BJ (cell line): ENCODE results near the gene ZYG11B. TPM values are rescaled to one million over a fixed set of nuclear protein-coding genes. Genes with fewer than 3 reads are reported as not detected.
"Not testable (repeated sequence)": the region's sequence is repeated elsewhere in the genome, so short reads cannot be mapped to it uniquely, and the experiment has no call there.

Source experiments
- CTCF ChIA-PET: fragments of 350-600 bp; formaldehyde crosslinking; extraction: SDS; loops from one replicate; lab custom pipeline; 2021; ENCODE audit warnings: antibody characterized with exemption, inconsistent platforms; lab: Yijun Ruan, JAX
- POLR2A ChIA-PET: fragments of 300-600 bp; sonication (Branson Sonifier 250); formaldehyde crosslinking; extraction: SDS; loops from one replicate; lab custom pipeline; 2021; ENCODE audit warnings: antibody characterized with exemption; lab: Charles Lee
- DNase-seq: peaks from one replicate; pipeline ENCODE4 v3.0.0-alpha.2; 2011; ENCODE audit warnings: low read depth
- H3K27me3 ChIP-seq: 2 replicates; pipeline ENCODE4 v1.6.0; 2011; ENCODE audit warnings: low read length; ENCODE audit not compliant: control insufficient read depth, insufficient read depth
- H3K36me3 ChIP-seq: 2 replicates; pipeline ENCODE4 v1.5.1; 2011; ENCODE audit warnings: low read length; ENCODE audit not compliant: control insufficient read depth, insufficient read depth
- H3K4me3 ChIP-seq: 2 replicates; pipeline ENCODE4 v1.5.1; 2011; ENCODE audit warnings: low read depth, mild to moderate bottlenecking, control low read depth, low read length
- CTCF ChIP-seq: IDR thresholded peaks from 2 replicates; pipeline ENCODE4 v1.5.1; 2011; ENCODE audit warnings: low read depth, mild to moderate bottlenecking, control low read depth, inconsistent platforms, low read length, moderate library complexity; ENCODE audit not compliant: insufficient read depth
- polyA plus RNA-seq: library from polyadenylated mRNA; depleted of rRNA; stranded (reverse); fragments of >200 nt; gene quantifications from 2 replicates; pipeline ENCODE4 v1.2.3, GENCODE V29; 2011

Gene ZYG11B
- polyA plus RNA-seq, 1 experiment: 19.0 TPM

DNA sequence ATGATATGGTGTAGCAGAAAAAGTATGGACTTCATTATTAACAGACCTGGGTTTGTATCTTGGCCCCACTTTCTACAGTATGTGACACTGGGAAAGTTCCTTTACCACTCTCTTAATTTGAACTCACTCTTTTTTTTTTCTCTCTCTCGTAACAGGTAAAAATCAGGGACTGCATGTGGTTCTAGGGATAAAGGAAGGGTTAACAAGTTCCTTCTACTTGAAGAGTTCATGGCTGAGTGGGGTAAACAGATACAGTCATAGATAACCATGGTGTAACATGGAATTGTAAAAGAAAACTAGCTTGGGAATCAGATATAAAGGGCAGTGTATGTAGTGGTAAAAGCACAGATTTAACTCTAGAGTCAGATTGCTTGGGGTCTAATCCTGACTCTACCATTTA lies 21.2 kb downstream of the ZYG11B start:
- DNase-seq: no peak
- Histone ChIP-seq H3K4me3 (no peak overlapping the region), H3K36me3 (no peaks in the 10 kb centered on the region), H3K27me3 (no peaks in the 10 kb centered on the region)
- ChIA-PET CTCF (interaction anchor here (1.0 to 1.6 kb wide), 2 partner anchors 18 to 46 kb away, joined by 4 to 5 read pairs; no protein-coding TSS in a partner anchor), POLR2A (no interaction called here)
- TF ChIP-seq CTCF: no peak

- H3K36me3 ChIP-seq: no peaks in the 10 kb centered on the region
- TF ChIP-seq CTCF: no peak
- ChIA-PET CTCF (interaction anchor here (0.5 to 1.6 kb wide), 4 partner anchors 9 to 47 kb away, joined by 3 to 5 read pairs (median 4); no protein-coding TSS in a partner anchor), POLR2A (no interaction called here)
- DNase-seq: no peak
- H3K4me3 ChIP-seq: no peak overlapping the region
- H3K27me3 ChIP-seq: no peaks in the 10 kb centered on the region
Observed at GRCh38 chr1:52748119-52748518, 21.9 kb downstream of the ZYG11B start.

DNA sequence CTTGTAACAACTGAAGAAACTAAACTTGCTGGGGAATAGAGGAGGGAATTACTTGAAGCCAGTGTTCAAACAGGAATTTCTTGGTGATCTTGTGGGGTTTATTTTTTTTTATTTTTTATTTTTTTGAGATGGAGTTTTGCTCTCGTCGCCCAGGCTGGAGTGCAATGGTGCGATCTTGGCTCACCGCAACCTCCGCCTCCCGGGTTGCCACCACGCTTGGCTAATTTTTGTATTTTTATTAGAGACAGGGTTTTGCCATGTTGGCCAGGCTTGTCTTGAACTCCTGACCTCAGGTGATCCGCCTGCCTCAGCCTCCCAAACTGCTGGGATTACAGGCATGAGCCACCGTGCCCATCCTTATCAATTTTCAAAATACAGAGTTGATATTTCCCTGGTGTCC lies 23.2 kb downstream of the ZYG11B start:
- DNase-seq, H3K27me3 ChIP-seq, POLR2A ChIA-PET, H3K4me3 ChIP-seq, H3K36me3 ChIP-seq: not testable (repeated sequence)
- CTCF ChIA-PET: interaction anchor here (1.1 kb wide), 1 partner anchor 11 kb away, joined by 3 read pairs; no protein-coding TSS in a partner anchor

GRCh38 chr1:52750139-52750538 lies 23.9 kb downstream of the ZYG11B start:
- H3K36me3 ChIP-seq, CTCF ChIA-PET, H3K4me3 ChIP-seq, POLR2A ChIA-PET, DNase-seq, H3K27me3 ChIP-seq: not testable (repeated sequence)

GRCh38 chr1:52751589-52752483 lies 25.6 kb downstream of the ZYG11B start:
- POLR2A ChIA-PET: no interaction called here
- Histone ChIP-seq H3K4me3 (no peak overlapping the region), H3K36me3 (no peaks in the 10 kb centered on the region), H3K27me3 (no peaks in the 10 kb centered on the region)
- CTCF ChIA-PET: no interaction called here
- TF ChIP-seq CTCF: no peak
- no peak for DNase-seq

DNA sequence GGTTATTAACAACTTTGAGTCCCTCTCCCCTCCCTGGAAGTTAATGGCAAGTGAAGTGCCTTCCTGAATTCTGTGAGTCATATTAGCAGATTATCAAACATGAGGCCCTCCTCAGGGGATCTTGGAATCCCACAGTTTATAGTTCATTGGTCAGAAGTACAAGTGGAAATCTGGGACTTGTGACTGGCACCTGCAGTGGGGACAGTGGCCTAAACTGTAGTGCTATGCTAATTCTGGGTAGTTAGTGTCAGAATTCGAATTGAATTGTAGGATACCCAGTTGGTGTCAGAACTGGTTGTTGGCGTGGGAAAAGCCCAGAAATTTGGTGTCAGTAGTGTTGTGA lies 26.2 kb downstream of the ZYG11B start:
- Histone ChIP-seq H3K27me3 (no peaks in the 10 kb centered on the region), H3K36me3 (no peaks in the 10 kb centered on the region), H3K4me3 (no peak overlapping the region)
- ChIA-PET POLR2A (no interaction called here), CTCF (no interaction called here)
- no peak for TF ChIP-seq CTCF
- no peak for DNase-seq
